Activated naive CD8-positive, alpha-beta T cell treated with anti-CD3 and anti-CD28 coated beads, Interleukin-2, amount 10 ng/mL, durations not matched to agents 7 days and 5 days (primary cell): ENCODE measurements around the gene SCARB1. TPM values are rescaled to one million over a fixed set of nuclear protein-coding genes. Genes with fewer than 3 reads are reported as not detected.

ENCODE experiments used
- ATAC-seq: fragments of 150-1000 bp; cut with Tn5 transposase; one replicate; pipeline ENCODE4 v1.10.0; 2021; ENCODE audit warnings: low read depth, moderate library complexity
- POLR2A ChIA-PET: fragments of 350-600 bp; sonication (Branson Sonifier 250); formaldehyde crosslinking; loops from one replicate; lab custom pipeline; 2021; ENCODE audit warnings: antibody characterized with exemption; lab: Charles Lee
- DNase-seq: peaks from one replicate; pipeline ENCODE4 v3.0.0; 2021
- H3K27ac Mint-ChIP-seq: one replicate; pipeline ENCODE4 v1.8.0; 2022; ENCODE audit warnings: mild to moderate bottlenecking, mixed read lengths
- H3K27me3 Mint-ChIP-seq: one replicate; pipeline ENCODE4 v1.8.0; 2022; ENCODE audit warnings: mild to moderate bottlenecking, moderate library complexity, mixed read lengths
- H3K36me3 Mint-ChIP-seq: one replicate; pipeline ENCODE4 v1.8.0; 2021; ENCODE audit warnings: mild to moderate bottlenecking, mixed read lengths
- H3K4me1 Mint-ChIP-seq: one replicate; pipeline ENCODE4 v1.8.0; 2021; ENCODE audit warnings: mixed read lengths
- H3K4me3 Mint-ChIP-seq: one replicate; pipeline ENCODE4 v1.8.0; 2022; ENCODE audit warnings: mild to moderate bottlenecking, moderate library complexity, mixed read lengths
- H3K9me3 Mint-ChIP-seq: one replicate; pipeline ENCODE4 v1.8.0; 2021; ENCODE audit warnings: mixed read lengths
- total RNA-seq, 2 experiments: library from RNA; stranded (reverse); gene quantifications; one replicate each; pipeline ENCODE4 v1.2.3, GENCODE V29; 2021

SCARB1 gene
- total RNA-seq, 2 experiments from 2014 or later, result 10.8 to 13.0 TPM

- peaks cover 16% of the 10 kb centered on the region for H3K36me3 Mint-ChIP-seq
- no peaks in the 10 kb centered on the region for H3K4me1 Mint-ChIP-seq
- POLR2A ChIA-PET, result no interaction called here
- ATAC-seq, result no peak
- H3K27me3 Mint-ChIP-seq, result no peaks in the 10 kb centered on the region
- no peaks in the 10 kb centered on the region for H3K9me3 Mint-ChIP-seq
- no peak for DNase-seq
- H3K4me3 Mint-ChIP-seq, result no peak overlapping the region
- no peak overlapping the region for H3K27ac Mint-ChIP-seq
Observed at GRCh38 chr12:124811633-124812032, 52.0 kb downstream of the SCARB1 start.

GRCh38 chr12:124809878-124810277 lies 53.8 kb downstream of the SCARB1 start:
- POLR2A ChIA-PET, result no interaction called here
- Mint-ChIP-seq H3K4me1 (no peaks in the 10 kb centered on the region), H3K4me3 (no peak overlapping the region), H3K27me3 (no peaks in the 10 kb centered on the region), H3K36me3 (peaks cover 16% of the 10 kb centered on the region), H3K9me3 (no peaks in the 10 kb centered on the region), H3K27ac (no peak overlapping the region)
- ATAC-seq (no peak), DNase-seq (no peak)

GRCh38 chr12:124809391-124809790 lies 54.3 kb downstream of the SCARB1 start:
- peaks cover 16% of the 10 kb centered on the region for H3K36me3 Mint-ChIP-seq
- H3K4me1 Mint-ChIP-seq, result no peaks in the 10 kb centered on the region
- ATAC-seq (no peak), DNase-seq (no peak)
- POLR2A ChIA-PET, result no interaction called here
- H3K27ac Mint-ChIP-seq, result no peak overlapping the region
- no peaks in the 10 kb centered on the region for H3K27me3 Mint-ChIP-seq
- no peak overlapping the region for H3K4me3 Mint-ChIP-seq
- H3K9me3 Mint-ChIP-seq, result no peaks in the 10 kb centered on the region

- Mint-ChIP-seq H3K4me3 (no peak overlapping the region), H3K27ac (no peak overlapping the region), H3K27me3 (no peaks in the 10 kb centered on the region), H3K36me3 (peaks cover 8% of the 10 kb centered on the region), H3K9me3 (no peaks in the 10 kb centered on the region), H3K4me1 (no peaks in the 10 kb centered on the region)
- POLR2A ChIA-PET, result no interaction called here
- DNase-seq (no peak), ATAC-seq (no peak)
Observed at GRCh38 chr12:124808272-124808671, 55.4 kb downstream of the SCARB1 start.

GRCh38 chr12:124805876-124806668 lies 57.6 kb downstream of the SCARB1 start:
- DNase-seq (no peak), ATAC-seq (no peak)
- H3K36me3 Mint-ChIP-seq, result no peaks in the 10 kb centered on the region
- H3K9me3 Mint-ChIP-seq, result no peaks in the 10 kb centered on the region
- no peaks in the 10 kb centered on the region for H3K27me3 Mint-ChIP-seq
- no peaks in the 10 kb centered on the region for H3K4me1 Mint-ChIP-seq
- H3K4me3 Mint-ChIP-seq, result no peak overlapping the region
- H3K27ac Mint-ChIP-seq, result no peak overlapping the region
- POLR2A ChIA-PET, result no interaction called here

- DNase-seq, result no peak
- Mint-ChIP-seq H3K27ac (no peak overlapping the region), H3K4me3 (no peak overlapping the region), H3K36me3 (no peaks in the 10 kb centered on the region), H3K27me3 (no peaks in the 10 kb centered on the region), H3K9me3 (no peaks in the 10 kb centered on the region), H3K4me1 (no peaks in the 10 kb centered on the region)
- POLR2A ChIA-PET, result interaction anchor here (0.6 kb wide), 1 partner anchor 154 kb away, joined by 3 read pairs; no protein-coding TSS in a partner anchor
- no peak for ATAC-seq
Observed at GRCh38 chr12:124805050-124805449, 58.6 kb downstream of the SCARB1 start.

- H3K4me3 Mint-ChIP-seq, result no peak overlapping the region
- POLR2A ChIA-PET, result no interaction called here
- DNase-seq (no peak), ATAC-seq (no peak)
- H3K4me1 Mint-ChIP-seq, result no peaks in the 10 kb centered on the region
- H3K27ac Mint-ChIP-seq, result no peak overlapping the region
- no peaks in the 10 kb centered on the region for H3K36me3 Mint-ChIP-seq
- no peaks in the 10 kb centered on the region for H3K9me3 Mint-ChIP-seq
- H3K27me3 Mint-ChIP-seq, result no peaks in the 10 kb centered on the region
Observed at GRCh38 chr12:124804011-124804621, 59.5 kb downstream of the SCARB1 start.

GRCh38 chr12:124802361-124802760 lies 61.3 kb downstream of the SCARB1 start:
- Mint-ChIP-seq H3K27ac (no peak overlapping the region), H3K36me3 (peaks cover 2% of the 10 kb centered on the region), H3K4me3 (no peak overlapping the region), H3K27me3 (no peaks in the 10 kb centered on the region), H3K9me3 (no peaks in the 10 kb centered on the region), H3K4me1 (no peaks in the 10 kb centered on the region)
- POLR2A ChIA-PET, result no interaction called here
- no peak for DNase-seq
- no peak for ATAC-seq

- no peaks in the 10 kb centered on the region for H3K27me3 Mint-ChIP-seq
- H3K9me3 Mint-ChIP-seq, result no peaks in the 10 kb centered on the region
- POLR2A ChIA-PET, result no interaction called here
- H3K4me3 Mint-ChIP-seq, result no peak overlapping the region
- peaks cover 2% of the 10 kb centered on the region for H3K36me3 Mint-ChIP-seq
- ATAC-seq (no peak), DNase-seq (no peak)
- no peak overlapping the region for H3K27ac Mint-ChIP-seq
- peaks cover 6% of the 10 kb centered on the region for H3K4me1 Mint-ChIP-seq
Observed at GRCh38 chr12:124800506-124800905, 63.2 kb downstream of the SCARB1 start.

GRCh38 chr12:124797321-124797720 lies 66.3 kb downstream of the SCARB1 start:
- H3K27ac Mint-ChIP-seq, result no peak overlapping the region

GRCh38 chr12:124796303-124796960 lies 67.2 kb downstream of the SCARB1 start:
- ATAC-seq, result no peak
- Mint-ChIP-seq H3K36me3 (peaks cover 5% of the 10 kb centered on the region), H3K27ac (no peak overlapping the region), H3K9me3 (no peaks in the 10 kb centered on the region), H3K4me3 (no peak overlapping the region), H3K4me1 (peaks cover 6% of the 10 kb centered on the region), H3K27me3 (no peaks in the 10 kb centered on the region)
- DNase-seq, result no peak
- POLR2A ChIA-PET, result no interaction called here

More at GRCh38 chr12:124797321-124797720, 66.3 kb downstream of the SCARB1 start:
- ATAC-seq, result no peak
- peaks cover 5% of the 10 kb centered on the region for H3K36me3 Mint-ChIP-seq
- H3K4me1 Mint-ChIP-seq, result peaks cover 6% of the 10 kb centered on the region
- POLR2A ChIA-PET, result no interaction called here
- no peaks in the 10 kb centered on the region for H3K27me3 Mint-ChIP-seq
- no peaks in the 10 kb centered on the region for H3K9me3 Mint-ChIP-seq
- DNase-seq, result no peak
- no peak overlapping the region for H3K4me3 Mint-ChIP-seq

GRCh38 chr12:124795081-124795948 lies 68.3 kb downstream of the SCARB1 start:
- POLR2A ChIA-PET, result no interaction called here
- H3K4me1 Mint-ChIP-seq, result peaks cover 6% of the 10 kb centered on the region
- DNase-seq (no peak), ATAC-seq (no peak)
- no peaks in the 10 kb centered on the region for H3K27me3 Mint-ChIP-seq
- H3K27ac Mint-ChIP-seq, result no peak overlapping the region
- no peaks in the 10 kb centered on the region for H3K9me3 Mint-ChIP-seq
- H3K4me3 Mint-ChIP-seq, result no peak overlapping the region
- H3K36me3 Mint-ChIP-seq, result peaks cover 6% of the 10 kb centered on the region

GRCh38 chr12:124792961-124793441 lies 70.7 kb downstream of the SCARB1 start:
- Mint-ChIP-seq H3K27ac (no peak overlapping the region), H3K4me1 (peaks cover 6% of the 10 kb centered on the region), H3K27me3 (no peaks in the 10 kb centered on the region), H3K4me3 (no peak overlapping the region), H3K36me3 (peaks cover 7% of the 10 kb centered on the region), H3K9me3 (no peaks in the 10 kb centered on the region)
- POLR2A ChIA-PET, result no interaction called here
- no peak for DNase-seq
- no peak for ATAC-seq
